ENCODE measurements around the gene GNB1. TPM values are rescaled to one million over a fixed set of nuclear protein-coding genes. Genes with fewer than 3 reads are reported as not detected.
A peak's percentile ranks its signal among the peaks of the same experiment; 100 is the strongest.

GNB1 gene
- total and polyA plus RNA-seq, 4 experiments from 2014 or later, result 70.9 to 276 (median 197) TPM

DNA sequence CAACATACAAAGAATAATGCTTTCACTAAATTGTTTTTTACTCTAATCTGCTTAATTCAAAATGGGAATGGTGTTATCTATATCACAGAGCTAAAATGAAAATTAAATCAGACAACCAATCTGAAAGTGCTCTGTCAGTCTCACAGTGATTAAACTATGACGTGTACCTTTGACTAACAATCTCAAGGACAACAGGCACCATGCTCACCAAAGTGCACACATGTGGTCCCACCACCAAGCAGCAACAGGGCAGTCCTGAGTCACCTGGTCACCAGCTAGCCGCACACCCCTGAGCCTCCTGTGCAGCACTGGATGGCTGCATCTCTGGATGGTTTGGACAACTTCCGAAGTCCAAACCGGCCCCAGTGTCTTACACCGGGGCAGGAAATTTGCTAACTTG lies 58.1 kb downstream of the GNB1 start:
- no peaks in the 10 kb centered on the region for H3K27me3 Mint-ChIP-seq
- no peak for DNase-seq
- H3K4me1 Mint-ChIP-seq, result peaks cover 27 to 46% (median 37%) of the 10 kb centered on the region in 4 donors
- peaks cover 24% of the 10 kb centered on the region for H3K4me1 ChIP-seq (ENCODE audit: insufficient read depth, low read length)
- peak overlapping the region in 2 of 7 donors; percentile 31 to 43 for H3K27ac Mint-ChIP-seq
- no peak overlapping the region for H3K4me3 ChIP-seq (ENCODE audit: low read length in 2 of 2)
- intact Hi-C loops (cut with micrococcal nuclease), result no loop called here
- ChIA-PET POLR2A (ENCODE audit: partially characterized antibody) (interaction anchor here (1.7 kb wide), 1 partner anchor 10 kb away, joined by 4 read pairs; no protein-coding TSS in a partner anchor), CTCF (ENCODE audit: partially characterized antibody) (interaction anchor here (1.6 kb wide), 1 partner anchor 26 kb away, joined by 4 read pairs; no protein-coding TSS in a partner anchor)
- H3K27me3 ChIP-seq (ENCODE audit: insufficient read depth, low read length), result no peaks in the 10 kb centered on the region
- no peak overlapping the region for H3K4me3 Mint-ChIP-seq
- no peaks in the 10 kb centered on the region for H3K9me3 Mint-ChIP-seq
- peaks cover 29 to 46% of the 10 kb centered on the region in 2 donors for H3K36me3 Mint-ChIP-seq
- no peak overlapping the region for H3K27ac ChIP-seq (ENCODE audit: low read depth, low read length)
- no peaks in the 10 kb centered on the region for H3K9me3 ChIP-seq (ENCODE audit: control insufficient read depth in 1 of 2, low read length in 2 of 2)
- H3K36me3 ChIP-seq (ENCODE audit: insufficient read depth, low read length), result peaks cover 18% of the 10 kb centered on the region

DNA sequence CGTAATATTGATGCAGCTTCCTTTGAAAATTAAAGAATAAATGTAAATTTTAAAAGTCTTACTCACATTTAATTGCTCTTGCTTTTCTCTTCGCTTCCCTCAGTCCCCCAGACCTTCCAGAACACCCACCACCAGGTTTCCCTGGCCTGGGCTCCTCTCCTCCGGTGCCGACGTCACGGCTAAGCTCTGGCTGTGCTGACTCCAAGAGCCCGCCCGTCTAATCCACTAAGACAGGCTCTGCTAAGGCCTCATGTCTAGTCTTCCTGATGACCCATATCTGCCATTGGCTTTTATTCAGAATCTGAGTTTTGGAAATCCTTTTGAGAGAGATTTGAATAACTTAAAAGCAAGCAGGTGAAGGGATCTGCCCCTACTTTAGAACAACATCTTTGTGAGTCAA lies 58.7 kb downstream of the GNB1 start:
- Histone ChIP-seq H3K4me3 (ENCODE audit: low read length in 2 of 2) (no peak overlapping the region), H3K27me3 (ENCODE audit: insufficient read depth, low read length) (no peaks in the 10 kb centered on the region), H3K36me3 (ENCODE audit: insufficient read depth, low read length) (peaks cover 18% of the 10 kb centered on the region), H3K9me3 (ENCODE audit: control insufficient read depth in 1 of 2, low read length in 2 of 2) (no peaks in the 10 kb centered on the region), H3K27ac (ENCODE audit: low read depth, low read length) (no peak overlapping the region), H3K4me1 (ENCODE audit: insufficient read depth, low read length) (peaks cover 24% of the 10 kb centered on the region)
- Mint-ChIP-seq H3K36me3 (peaks cover 29 to 48% of the 10 kb centered on the region in 2 donors), H3K27ac (peak overlapping the region in 4 of 7 donors; percentile 45 to 90 (median 84)), H3K9me3 (no peaks in the 10 kb centered on the region), H3K4me3 (peak overlapping the region in 1 of 8 donors; percentile 63), H3K27me3 (no peaks in the 10 kb centered on the region), H3K4me1 (peaks cover 28 to 52% (median 40%) of the 10 kb centered on the region in 4 donors)
- intact Hi-C loops (cut with micrococcal nuclease), result no loop called here
- ChIA-PET CTCF (ENCODE audit: partially characterized antibody) (interaction anchor here (1.6 kb wide), 1 partner anchor 27 kb away, joined by 4 read pairs; no protein-coding TSS in a partner anchor), POLR2A (ENCODE audit: partially characterized antibody) (interaction anchor here (1.0 to 1.7 kb wide), 2 partner anchors 9 to 55 kb away, joined by 4 read pairs; no protein-coding TSS in a partner anchor)
- DNase-seq, result no peak

DNA sequence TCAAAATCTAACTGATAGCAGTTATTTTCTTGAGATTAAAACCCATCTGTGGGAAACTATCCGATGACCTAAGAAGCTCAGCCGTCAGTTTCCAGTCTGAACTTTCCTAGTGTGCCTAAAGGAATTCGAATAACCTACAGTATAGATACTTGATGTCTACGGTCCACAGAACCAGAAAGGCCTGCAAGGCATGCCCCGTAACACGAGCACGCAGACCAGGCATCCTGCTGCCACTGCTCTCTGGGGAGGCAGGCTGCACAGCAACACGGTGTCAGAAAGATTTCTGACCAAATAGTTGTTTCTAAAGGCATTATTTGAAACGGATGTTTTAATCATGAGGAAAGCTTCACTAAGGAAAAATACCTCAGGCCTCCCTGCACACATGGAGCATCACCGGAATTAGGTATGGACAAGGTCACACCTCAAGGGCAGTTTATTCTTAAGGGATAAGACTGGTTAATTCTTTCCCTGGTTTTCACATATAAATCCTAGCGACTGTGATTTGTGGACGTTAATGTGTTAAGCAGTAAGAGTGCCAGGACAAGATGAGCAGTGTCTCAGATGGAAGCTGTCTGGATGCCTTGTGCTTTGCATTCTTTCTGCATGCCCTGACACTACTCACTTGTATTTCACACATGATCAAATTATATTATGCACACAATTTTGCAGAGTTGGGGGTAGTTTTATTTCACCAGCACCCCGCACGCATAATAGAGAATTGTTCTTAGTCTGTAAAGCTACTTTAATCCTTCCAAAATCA lies 63.6 kb downstream of the GNB1 start:
- DNase-seq, result no peak
- ChIA-PET POLR2A (ENCODE audit: partially characterized antibody) (interaction anchor here (0.6 to 1.5 kb wide), 2 partner anchors 10 to 12 kb away, joined by 3 to 4 read pairs; no protein-coding TSS in a partner anchor), CTCF (ENCODE audit: partially characterized antibody) (interaction anchor here (1.2 to 1.8 kb wide), 2 partner anchors 18 to 80 kb away, joined by 3 to 13 read pairs; no protein-coding TSS in a partner anchor)
- Mint-ChIP-seq H3K27me3 (no peaks in the 10 kb centered on the region), H3K36me3 (peaks cover 19 to 41% of the 10 kb centered on the region in 2 donors), H3K27ac (peak overlapping the region in 5 of 7 donors; percentile 42 to 81 (median 61)), H3K9me3 (no peaks in the 10 kb centered on the region), H3K4me1 (peaks cover 23 to 42% (median 36%) of the 10 kb centered on the region in 4 donors), H3K4me3 (no peak overlapping the region)
- H3K27me3 ChIP-seq (ENCODE audit: insufficient read depth, low read length), result no peaks in the 10 kb centered on the region
- peaks cover 18% of the 10 kb centered on the region for H3K4me1 ChIP-seq (ENCODE audit: insufficient read depth, low read length)
- H3K4me3 ChIP-seq (ENCODE audit: low read length in 2 of 2), result no peak overlapping the region
- no peaks in the 10 kb centered on the region for H3K9me3 ChIP-seq (ENCODE audit: control insufficient read depth in 1 of 2, low read length in 2 of 2)
- intact Hi-C loops (cut with micrococcal nuclease), result loop anchor here (10.0 kb wide), 1 partner anchor 58 kb away; no protein-coding TSS in a partner anchor
- no peak overlapping the region for H3K27ac ChIP-seq (ENCODE audit: low read depth, low read length)
- peaks cover 15% of the 10 kb centered on the region for H3K36me3 ChIP-seq (ENCODE audit: insufficient read depth, low read length)

DNA sequence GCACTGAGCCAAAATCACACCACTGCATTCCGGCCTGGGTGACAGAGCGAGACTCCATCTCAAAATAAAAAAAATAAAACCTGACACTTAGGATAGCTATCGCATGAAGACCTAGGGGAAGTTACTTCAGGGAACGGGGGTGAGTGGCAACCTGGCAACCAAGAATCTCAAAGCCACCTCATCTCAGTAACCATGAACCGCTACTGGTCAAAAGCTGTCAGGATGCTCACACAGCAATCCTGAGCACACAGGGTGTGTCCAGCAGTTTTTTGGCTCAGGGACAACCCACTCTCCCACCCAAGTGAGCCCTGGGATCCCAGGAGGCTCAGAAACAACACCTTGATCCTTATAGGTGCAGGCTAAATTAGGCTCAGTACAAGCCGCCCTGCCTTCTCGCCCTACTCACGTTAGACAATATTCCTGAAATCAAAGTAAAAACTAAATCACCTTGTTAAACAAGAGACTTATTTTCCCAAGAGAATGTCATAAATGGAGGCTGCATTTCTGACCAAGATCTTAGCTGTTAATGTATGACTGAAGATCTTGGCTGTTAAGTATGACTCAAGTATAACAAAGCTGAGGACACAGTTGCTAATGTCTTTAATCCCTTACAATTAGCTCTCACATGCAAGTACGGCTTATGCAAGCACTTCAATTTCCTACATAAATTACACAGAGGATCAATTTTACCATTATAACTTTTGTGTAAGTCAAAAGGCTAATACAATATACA lies 64.4 kb downstream of the GNB1 start:
- H3K27ac Mint-ChIP-seq, result peak overlapping the region; percentile 8 to 80 (median 52)

DNA sequence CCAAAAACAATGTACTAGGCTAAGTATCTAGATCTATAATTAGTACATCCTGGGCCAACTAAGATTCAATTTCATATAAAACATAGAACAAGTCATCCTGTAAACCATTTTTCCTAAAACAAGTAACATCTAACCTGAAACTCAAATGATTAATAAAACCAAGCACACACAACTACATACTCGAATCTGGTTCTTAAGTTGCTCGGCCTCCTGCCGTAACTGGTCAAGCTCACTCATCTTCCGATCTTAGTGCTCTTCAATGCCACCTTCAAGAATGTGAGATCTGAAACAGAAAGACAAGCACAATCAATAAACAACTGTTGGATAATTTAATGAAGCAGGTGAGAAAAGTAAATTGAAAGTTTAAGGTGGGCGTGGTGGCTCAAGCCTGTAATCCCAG lies 65.7 kb downstream of the GNB1 start:
- Mint-ChIP-seq H3K27me3 (no peaks in the 10 kb centered on the region), H3K9me3 (no peaks in the 10 kb centered on the region), H3K27ac (peak overlapping the region; percentile 5 to 84 (median 67)), H3K36me3 (peaks cover 16 to 43% of the 10 kb centered on the region in 2 donors), H3K4me3 (peak overlapping the region in 1 of 8 donors; percentile 32), H3K4me1 (peaks cover 19 to 48% (median 38%) of the 10 kb centered on the region in 4 donors)
- Histone ChIP-seq H3K27me3 (ENCODE audit: insufficient read depth, low read length) (no peaks in the 10 kb centered on the region), H3K4me3 (ENCODE audit: low read length in 2 of 2) (no peak overlapping the region), H3K27ac (ENCODE audit: low read depth, low read length) (no peak overlapping the region), H3K4me1 (ENCODE audit: insufficient read depth, low read length) (peaks cover 18% of the 10 kb centered on the region), H3K9me3 (ENCODE audit: control insufficient read depth in 1 of 2, low read length in 2 of 2) (no peaks in the 10 kb centered on the region), H3K36me3 (ENCODE audit: insufficient read depth, low read length) (peaks cover 17% of the 10 kb centered on the region)
- no peak for DNase-seq
- ChIA-PET CTCF (ENCODE audit: partially characterized antibody) (no interaction called here), POLR2A (ENCODE audit: partially characterized antibody) (no interaction called here)
- intact Hi-C loops (cut with micrococcal nuclease), result loop anchor here (10.0 kb wide), 1 partner anchor 60 kb away; no protein-coding TSS in a partner anchor

More for the DNA sequence above, 64.4 kb downstream of the GNB1 start:
- H3K27ac ChIP-seq (ENCODE audit: low read depth, low read length), result no peak overlapping the region
- H3K27me3 ChIP-seq (ENCODE audit: insufficient read depth, low read length), result no peaks in the 10 kb centered on the region
- no peak overlapping the region for H3K4me3 ChIP-seq (ENCODE audit: low read length in 2 of 2)
- H3K9me3 ChIP-seq (ENCODE audit: control insufficient read depth in 1 of 2, low read length in 2 of 2), result no peaks in the 10 kb centered on the region
- intact Hi-C loops (cut with micrococcal nuclease), result loop anchor here (10.0 kb wide), 1 partner anchor 58 kb away; no protein-coding TSS in a partner anchor
- Mint-ChIP-seq H3K9me3 (no peaks in the 10 kb centered on the region), H3K27me3 (no peaks in the 10 kb centered on the region), H3K36me3 (peaks cover 16 to 38% of the 10 kb centered on the region in 2 donors), H3K4me1 (peaks cover 21 to 38% (median 34%) of the 10 kb centered on the region in 4 donors), H3K4me3 (no peak overlapping the region)
- ChIA-PET CTCF (ENCODE audit: partially characterized antibody) (no interaction called here), POLR2A (ENCODE audit: partially characterized antibody) (interaction anchor here (1.5 kb wide), 1 partner anchor 12 kb away, joined by 4 read pairs; no protein-coding TSS in a partner anchor)
- no peak for DNase-seq
- H3K4me1 ChIP-seq (ENCODE audit: insufficient read depth, low read length), result peaks cover 18% of the 10 kb centered on the region
- H3K36me3 ChIP-seq (ENCODE audit: insufficient read depth, low read length), result peaks cover 13% of the 10 kb centered on the region

DNA sequence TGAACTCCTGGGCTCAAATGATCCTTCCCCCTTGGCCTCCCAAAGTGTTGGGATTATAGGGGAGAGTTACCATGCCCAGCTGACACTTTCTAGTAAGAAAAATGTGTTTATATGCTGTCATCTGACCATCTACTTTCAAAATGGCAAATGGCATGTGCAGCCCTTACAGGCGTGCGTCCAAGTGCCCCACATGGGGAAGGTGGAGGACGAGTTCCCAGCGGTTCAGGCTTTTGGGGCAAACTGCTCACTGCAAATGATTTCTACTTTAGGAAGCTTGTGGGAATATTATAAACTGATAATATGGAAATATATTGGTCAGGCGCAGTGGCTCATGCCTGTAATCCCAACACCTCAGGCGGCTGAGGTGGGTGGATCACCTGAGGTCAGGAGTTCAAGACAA lies 71.1 kb downstream of the GNB1 start:
- CTCF ChIA-PET (ENCODE audit: partially characterized antibody), result interaction anchor here (1.4 kb wide), 1 partner anchor 89 kb away, joined by 3 read pairs; no protein-coding TSS in a partner anchor
- no peak overlapping the region for H3K27ac ChIP-seq (ENCODE audit: low read depth, low read length)
- Mint-ChIP-seq H3K27me3 (no peaks in the 10 kb centered on the region), H3K36me3 (peaks cover 25 to 44% of the 10 kb centered on the region in 2 donors), H3K27ac (no peak overlapping the region), H3K9me3 (no peaks in the 10 kb centered on the region), H3K4me3 (no peak overlapping the region), H3K4me1 (peaks cover 2 to 15% (median 9%) of the 10 kb centered on the region in 4 donors)
- intact Hi-C loops (cut with micrococcal nuclease), result loop anchor here (10.0 kb wide), 1 partner anchor 65 kb away; no protein-coding TSS in a partner anchor
- no peaks in the 10 kb centered on the region for H3K4me1 ChIP-seq (ENCODE audit: insufficient read depth, low read length)
- no peak overlapping the region for H3K4me3 ChIP-seq (ENCODE audit: low read length in 2 of 2)
- DNase-seq, result no peak
- H3K9me3 ChIP-seq (ENCODE audit: control insufficient read depth in 1 of 2, low read length in 2 of 2), result no peaks in the 10 kb centered on the region
- H3K27me3 ChIP-seq (ENCODE audit: insufficient read depth, low read length), result no peaks in the 10 kb centered on the region
- POLR2A ChIA-PET (ENCODE audit: partially characterized antibody), result interaction anchor here (0.9 kb wide), 1 partner anchor 40 kb away, joined by 4 read pairs; no protein-coding TSS in a partner anchor
- H3K36me3 ChIP-seq (ENCODE audit: insufficient read depth, low read length), result peaks cover 43% of the 10 kb centered on the region

All from CD4-positive, alpha-beta memory T cell (primary cell).